ENCODE data around the gene TEX19. TPM values are rescaled to one million over a fixed set of nuclear protein-coding genes. Genes with fewer than 3 reads are reported as not detected.
A peak's percentile ranks its signal among the peaks of the same experiment; 100 is the strongest.

The TEX19 gene
- total RNA-seq, 1 experiment from 2014 or later: 0.24 TPM

GRCh38 chr17:82339634-82340580, 19.1 kb upstream of the TEX19 start:
- ChIA-PET POLR2A (ENCODE audit: unreplicated experiment) (interaction anchor here (0.5 to 0.7 kb wide), 2 partner anchors 48 to 101 kb away, joined by 3 to 4 read pairs; no protein-coding TSS in a partner anchor), CTCF (no interaction called here)
- no peak overlapping the region for H3K27ac ChIP-seq
- no peaks in the 10 kb centered on the region for H3K27me3 ChIP-seq (ENCODE audit: insufficient read depth, low read depth)
- H4K20me1 ChIP-seq (ENCODE audit: insufficient read depth): no peaks in the 10 kb centered on the region
- peak overlapping the region; percentile 86 for H3K4me2 ChIP-seq
- H3K9me2 ChIP-seq (ENCODE audit: insufficient read depth): no peaks in the 10 kb centered on the region
- no peak for TF ChIP-seq EZH2 (IDR thresholded peaks at IDR 0.05; ENCODE audit: low read depth)
- TF ChIP-seq, protein P1, sequence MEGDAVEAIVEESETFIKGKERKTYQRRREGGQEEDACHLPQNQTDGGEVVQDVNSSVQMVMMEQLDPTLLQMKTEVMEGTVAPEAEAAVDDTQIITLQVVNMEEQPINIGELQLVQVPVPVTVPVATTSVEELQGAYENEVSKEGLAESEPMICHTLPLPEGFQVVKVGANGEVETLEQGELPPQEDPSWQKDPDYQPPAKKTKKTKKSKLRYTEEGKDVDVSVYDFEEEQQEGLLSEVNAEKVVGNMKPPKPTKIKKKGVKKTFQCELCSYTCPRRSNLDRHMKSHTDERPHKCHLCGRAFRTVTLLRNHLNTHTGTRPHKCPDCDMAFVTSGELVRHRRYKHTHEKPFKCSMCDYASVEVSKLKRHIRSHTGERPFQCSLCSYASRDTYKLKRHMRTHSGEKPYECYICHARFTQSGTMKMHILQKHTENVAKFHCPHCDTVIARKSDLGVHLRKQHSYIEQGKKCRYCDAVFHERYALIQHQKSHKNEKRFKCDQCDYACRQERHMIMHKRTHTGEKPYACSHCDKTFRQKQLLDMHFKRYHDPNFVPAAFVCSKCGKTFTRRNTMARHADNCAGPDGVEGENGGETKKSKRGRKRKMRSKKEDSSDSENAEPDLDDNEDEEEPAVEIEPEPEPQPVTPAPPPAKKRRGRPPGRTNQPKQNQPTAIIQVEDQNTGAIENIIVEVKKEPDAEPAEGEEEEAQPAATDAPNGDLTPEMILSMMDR (conservative IDR thresholded peaks at IDR 0.05): no peak
- no TSS peak for BruUV-seq (replicated peaks)
- H3K36me3 ChIP-seq (ENCODE audit: low read depth): no peaks in the 10 kb centered on the region
- H2AFZ ChIP-seq: peak overlapping the region; percentile 76; the same call in 1 of the 2 replicates
- no peaks in the 10 kb centered on the region for H3K79me2 ChIP-seq (ENCODE audit: low read depth)
- H3K4me1 ChIP-seq (replicated peaks; ENCODE audit: insufficient read depth): peaks cover 11% of the 10 kb centered on the region
- no peaks in the 10 kb centered on the region; the same call in 1 of the 2 replicates for H3F3A ChIP-seq (ENCODE audit: insufficient read depth, low read depth)
- peak overlapping the region; percentile 51; the same call in 1 of the 2 replicates for H3K4me3 ChIP-seq
- no peaks in the 10 kb centered on the region for H3K9me3 ChIP-seq (ENCODE audit: insufficient read depth, low read depth)
- intact Hi-C loops (cut with micrococcal nuclease; ENCODE audit: unreplicated experiment): loop anchor here (10.0 kb wide), 2 partner anchors 55 to 235 kb away; no protein-coding TSS in a partner anchor
- no peak for DNase-seq

DNA sequence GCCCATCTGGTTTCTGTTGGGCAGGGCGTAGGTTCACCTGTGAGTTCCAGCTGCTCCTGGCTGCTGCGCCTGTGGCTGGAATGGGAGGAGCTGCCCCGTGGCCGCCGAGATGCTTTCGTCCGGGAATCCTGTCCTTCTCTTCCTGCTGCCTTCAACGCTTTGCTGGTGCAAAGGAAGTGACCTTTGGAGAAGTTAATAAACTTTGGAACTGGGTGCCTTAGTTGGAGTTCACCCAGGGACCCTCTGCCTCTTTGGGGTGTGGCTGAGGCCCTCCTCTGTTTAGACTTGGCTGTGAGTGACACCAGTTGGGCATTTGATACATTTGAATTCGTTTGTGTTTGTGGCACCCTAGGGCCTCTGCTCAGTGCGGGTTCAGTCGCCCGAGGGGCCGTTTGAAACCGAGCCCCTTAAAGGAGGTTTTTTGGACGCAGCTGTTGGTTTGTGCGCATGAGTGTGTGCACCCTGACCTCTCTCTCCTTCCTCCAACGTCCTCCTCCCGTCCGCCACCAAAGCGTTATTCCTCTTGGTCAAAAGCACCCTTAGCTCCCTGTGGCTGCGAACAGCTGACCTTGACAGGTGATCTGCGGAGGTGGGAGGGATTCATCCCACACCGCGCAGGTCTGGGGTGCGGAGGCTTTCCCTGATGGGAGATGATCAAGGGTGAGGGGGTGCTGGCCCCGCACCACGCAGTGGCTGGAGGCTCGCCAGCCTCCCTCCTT, 16.5 kb upstream of the TEX19 start:
- ChIA-PET CTCF (interaction anchor here (0.6 kb wide), 1 partner anchor 217 kb away, joined by 6 read pairs; no protein-coding TSS in a partner anchor), POLR2A (ENCODE audit: unreplicated experiment) (no interaction called here)
- Histone ChIP-seq H3K79me2 (ENCODE audit: low read depth) (no peaks in the 10 kb centered on the region), H3K4me1 (replicated peaks; ENCODE audit: insufficient read depth) (peaks cover 7% of the 10 kb centered on the region), H3K9me2 (ENCODE audit: insufficient read depth) (no peaks in the 10 kb centered on the region), H2AFZ (no peak overlapping the region), H4K20me1 (ENCODE audit: insufficient read depth) (no peaks in the 10 kb centered on the region), H3F3A (ENCODE audit: insufficient read depth, low read depth) (no peaks in the 10 kb centered on the region; the same call in 1 of the 2 replicates), H3K4me2 (no peak overlapping the region), H3K9me3 (ENCODE audit: insufficient read depth, low read depth) (no peaks in the 10 kb centered on the region), H3K27ac (no peak overlapping the region), H3K27me3 (ENCODE audit: insufficient read depth, low read depth) (no peaks in the 10 kb centered on the region), H3K4me3 (no peak overlapping the region), H3K36me3 (ENCODE audit: low read depth) (no peaks in the 10 kb centered on the region)
- BruUV-seq (replicated peaks): no TSS peak
- TF ChIP-seq, protein P1 (conservative IDR thresholded peaks at IDR 0.05): no peak
- no peak for TF ChIP-seq EZH2 (IDR thresholded peaks at IDR 0.05; ENCODE audit: low read depth)
- no peak for DNase-seq
- intact Hi-C loops (cut with micrococcal nuclease; ENCODE audit: unreplicated experiment): no loop called here

DNA sequence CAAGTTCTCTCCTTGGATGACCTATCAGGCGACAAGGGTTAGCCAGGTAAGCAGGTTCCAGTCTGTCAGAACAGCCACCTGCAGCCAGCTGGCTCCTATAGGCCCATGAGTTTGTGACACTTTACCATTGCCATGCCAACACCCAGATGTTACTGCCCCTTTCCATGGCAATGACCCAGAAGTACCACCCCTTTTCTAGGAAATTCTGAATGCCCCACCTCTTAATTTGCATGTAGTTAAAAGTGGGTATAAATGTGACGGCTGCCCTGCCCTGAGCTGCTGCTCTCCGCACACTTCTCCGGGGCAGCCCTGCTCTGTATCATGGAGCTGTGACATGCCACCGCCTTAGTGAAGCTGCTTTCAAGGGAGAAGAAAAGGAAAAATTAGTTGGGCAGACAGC, 15.5 kb upstream of the TEX19 start:
- no peak overlapping the region for H3K4me3 ChIP-seq
- intact Hi-C loops (cut with micrococcal nuclease; ENCODE audit: unreplicated experiment): no loop called here
- no peak for DNase-seq
- ChIA-PET CTCF (no interaction called here), POLR2A (ENCODE audit: unreplicated experiment) (interaction anchor here (0.5 to 0.7 kb wide), 3 partner anchors 19 to 411 kb away, joined by 3 to 8 read pairs (median 5); no protein-coding TSS in a partner anchor)
- no peak overlapping the region for H3K4me2 ChIP-seq
- H4K20me1 ChIP-seq (ENCODE audit: insufficient read depth): no peaks in the 10 kb centered on the region
- no peaks in the 10 kb centered on the region for H3K9me3 ChIP-seq (ENCODE audit: insufficient read depth, low read depth)
- BruUV-seq (replicated peaks): no TSS peak
- H3K27ac ChIP-seq: no peak overlapping the region
- H3F3A ChIP-seq (ENCODE audit: insufficient read depth, low read depth): no peaks in the 10 kb centered on the region; the same call in 1 of the 2 replicates
- TF ChIP-seq, protein P1 (conservative IDR thresholded peaks at IDR 0.05): no peak
- no peak for TF ChIP-seq EZH2 (IDR thresholded peaks at IDR 0.05; ENCODE audit: low read depth)
- H3K27me3 ChIP-seq (ENCODE audit: insufficient read depth, low read depth): no peaks in the 10 kb centered on the region
- no peaks in the 10 kb centered on the region for H3K79me2 ChIP-seq (ENCODE audit: low read depth)
- H2AFZ ChIP-seq: no peak overlapping the region
- H3K4me1 ChIP-seq (replicated peaks; ENCODE audit: insufficient read depth): peaks cover 5% of the 10 kb centered on the region
- no peaks in the 10 kb centered on the region for H3K9me2 ChIP-seq (ENCODE audit: insufficient read depth)
- no peaks in the 10 kb centered on the region for H3K36me3 ChIP-seq (ENCODE audit: low read depth)
